Measurements from ENCODE around the gene SHISA9. TPM values are rescaled to one million over a fixed set of nuclear protein-coding genes. Genes with fewer than 3 reads are reported as not detected.

SHISA9 gene
- total and polyA plus RNA-seq, 2 donors from 2014 or later, result 0.95 to 2.8 TPM

- no peak for DNase-seq
- no peak for FAIRE-seq
- no peak for TF ChIP-seq CTCF (IDR thresholded peaks at IDR 0.05; ENCODE audit: borderline replicate concordance, extremely low read depth, insufficient read depth)
- Histone ChIP-seq H3K9ac (ENCODE audit: low read length in 3 of 3) (no peak overlapping the region), H3K4me3 (ENCODE audit: low read length in 3 of 3) (no peak overlapping the region), H3K27ac (ENCODE audit: low read depth in 2 of 2, low read length in 2 of 2) (no peak overlapping the region), H3K36me3 (ENCODE audit: control insufficient read depth in 2 of 3, insufficient read depth in 3 of 3, low read length in 3 of 3) (no peaks in the 10 kb centered on the region), H3K27me3 (ENCODE audit: control insufficient read depth, insufficient read depth, low read length) (no peaks in the 10 kb centered on the region), H3K4me1 (ENCODE audit: control insufficient read depth in 2 of 3, insufficient read depth in 2 of 3, low read depth in 1 of 3, low read length in 3 of 3) (no peaks in the 10 kb centered on the region), H3K9me3 (ENCODE audit: control insufficient read depth in 2 of 3, insufficient read depth in 1 of 3, low read length in 3 of 3) (no peaks in the 10 kb centered on the region)
- intact Hi-C loops (cut with DNase I), result no loop called here
Measured at GRCh38 chr16:12972246-12972645, 70.8 kb downstream of the SHISA9 start.

GRCh38 chr16:12975766-12976165 lies 74.4 kb downstream of the SHISA9 start:
- no peak for FAIRE-seq
- Histone ChIP-seq H3K36me3 (ENCODE audit: control insufficient read depth in 2 of 3, insufficient read depth in 3 of 3, low read length in 3 of 3) (no peaks in the 10 kb centered on the region), H3K27me3 (ENCODE audit: control insufficient read depth, insufficient read depth, low read length) (no peaks in the 10 kb centered on the region), H3K27ac (ENCODE audit: low read depth in 2 of 2, low read length in 2 of 2) (no peak overlapping the region), H3K9me3 (ENCODE audit: control insufficient read depth in 2 of 3, insufficient read depth in 1 of 3, low read length in 3 of 3) (no peaks in the 10 kb centered on the region), H3K4me3 (ENCODE audit: low read length in 3 of 3) (no peak overlapping the region), H3K4me1 (ENCODE audit: control insufficient read depth in 2 of 3, insufficient read depth in 2 of 3, low read depth in 1 of 3, low read length in 3 of 3) (no peaks in the 10 kb centered on the region), H3K9ac (ENCODE audit: low read length in 3 of 3) (no peak overlapping the region)
- intact Hi-C loops (cut with DNase I), result no loop called here
- DNase-seq, result no peak
- no peak for TF ChIP-seq CTCF (IDR thresholded peaks at IDR 0.05; ENCODE audit: borderline replicate concordance, extremely low read depth, insufficient read depth)

- H3K4me1 ChIP-seq (ENCODE audit: control insufficient read depth in 2 of 3, insufficient read depth in 2 of 3, low read depth in 1 of 3, low read length in 3 of 3), result no peaks in the 10 kb centered on the region
- no peak for FAIRE-seq
- no peak overlapping the region for H3K4me3 ChIP-seq (ENCODE audit: low read length in 3 of 3)
- no peak for TF ChIP-seq CTCF (IDR thresholded peaks at IDR 0.05; ENCODE audit: borderline replicate concordance, extremely low read depth, insufficient read depth)
- H3K9me3 ChIP-seq (ENCODE audit: control insufficient read depth in 2 of 3, insufficient read depth in 1 of 3, low read length in 3 of 3), result no peaks in the 10 kb centered on the region
- H3K27me3 ChIP-seq (ENCODE audit: control insufficient read depth, insufficient read depth, low read length), result no peaks in the 10 kb centered on the region
- H3K27ac ChIP-seq (ENCODE audit: low read depth in 2 of 2, low read length in 2 of 2), result no peak overlapping the region
- intact Hi-C loops (cut with DNase I), result no loop called here
- no peak overlapping the region for H3K9ac ChIP-seq (ENCODE audit: low read length in 3 of 3)
- no peak for DNase-seq
- H3K36me3 ChIP-seq (ENCODE audit: control insufficient read depth in 2 of 3, insufficient read depth in 3 of 3, low read length in 3 of 3), result no peaks in the 10 kb centered on the region
Measured at GRCh38 chr16:12976496-12976895, 75.1 kb downstream of the SHISA9 start.

GRCh38 chr16:12976936-12977335 lies 75.5 kb downstream of the SHISA9 start:
- Histone ChIP-seq H3K9me3 (ENCODE audit: control insufficient read depth in 2 of 3, insufficient read depth in 1 of 3, low read length in 3 of 3) (no peaks in the 10 kb centered on the region), H3K36me3 (ENCODE audit: control insufficient read depth in 2 of 3, insufficient read depth in 3 of 3, low read length in 3 of 3) (no peaks in the 10 kb centered on the region), H3K9ac (ENCODE audit: low read length in 3 of 3) (no peak overlapping the region), H3K4me1 (ENCODE audit: control insufficient read depth in 2 of 3, insufficient read depth in 2 of 3, low read depth in 1 of 3, low read length in 3 of 3) (no peaks in the 10 kb centered on the region), H3K27me3 (ENCODE audit: control insufficient read depth, insufficient read depth, low read length) (no peaks in the 10 kb centered on the region), H3K27ac (ENCODE audit: low read depth in 2 of 2, low read length in 2 of 2) (no peak overlapping the region), H3K4me3 (ENCODE audit: low read length in 3 of 3) (no peak overlapping the region)
- DNase-seq (no peak), FAIRE-seq (no peak)
- TF ChIP-seq CTCF (IDR thresholded peaks at IDR 0.05; ENCODE audit: borderline replicate concordance, extremely low read depth, insufficient read depth), result no peak
- intact Hi-C loops (cut with DNase I), result no loop called here

All from kidney (tissue), 14 donors.